Stimulated activated CD8-positive, alpha-beta memory T cell treated with anti-CD3 and anti-CD28 coated beads, Interleukin-2, amount 100 ng/mL, for 1 hour (primary cell): ENCODE measurements around the gene EIF4EBP3.
"Not testable (repeated sequence)": the region's sequence is repeated elsewhere in the genome, so short reads cannot be mapped to it uniquely, and the experiment has no call there.

Experiments used
- DNase-seq, 2 donors: peaks; one replicate each; pipeline ENCODE4 v3.0.0-alpha.2; 2020; ENCODE audit warnings: low read depth in 2 of 2

EIF4EBP3 gene

DNA sequence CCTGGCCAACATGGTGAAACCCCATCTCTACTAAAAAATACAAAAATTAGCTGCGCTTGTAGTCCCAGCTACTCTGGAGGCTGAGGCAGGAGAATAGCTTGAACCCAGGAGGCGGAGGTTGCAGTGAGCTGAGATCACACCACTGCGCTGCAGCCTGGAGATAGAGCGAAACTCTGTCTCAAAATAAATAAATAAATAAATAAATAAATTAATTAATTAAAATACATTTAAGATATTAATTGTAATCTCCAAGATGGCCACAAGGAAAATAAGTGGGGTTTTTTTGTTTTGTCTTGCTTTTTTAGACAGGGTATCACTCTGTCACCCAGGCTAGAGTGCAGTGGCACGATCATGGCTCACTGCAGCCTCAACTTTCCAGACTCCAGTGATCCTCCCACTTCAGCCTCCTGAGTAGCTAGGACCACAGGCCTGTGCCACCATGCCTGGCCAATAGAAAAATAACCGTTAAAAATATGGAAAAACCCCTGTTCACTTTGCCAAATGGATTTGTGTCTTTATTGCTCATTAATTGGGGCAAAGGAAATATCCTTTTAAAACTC is 31.8 kb downstream of the EIF4EBP3 start:
- not testable (repeated sequence) for DNase-seq

DNA sequence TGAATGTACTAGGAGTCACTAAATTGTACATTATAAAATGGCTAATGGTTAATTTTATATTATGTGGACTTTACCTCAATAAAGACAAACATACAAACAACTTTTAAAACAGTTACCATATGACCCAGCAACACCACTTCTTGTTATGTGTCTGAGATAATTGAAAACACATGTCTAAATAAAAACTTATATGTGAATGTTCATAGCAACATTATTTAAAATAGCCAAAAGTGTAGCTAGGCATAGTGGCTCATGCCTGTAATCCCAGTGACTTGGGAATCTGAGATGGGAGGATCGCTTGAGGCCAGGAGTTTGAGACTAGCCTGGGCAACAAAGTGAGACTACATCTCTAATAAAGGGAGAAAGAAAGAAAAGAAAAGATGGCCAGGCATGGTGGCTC is 40.0 kb downstream of the EIF4EBP3 start:
- no peak for DNase-seq

DNA sequence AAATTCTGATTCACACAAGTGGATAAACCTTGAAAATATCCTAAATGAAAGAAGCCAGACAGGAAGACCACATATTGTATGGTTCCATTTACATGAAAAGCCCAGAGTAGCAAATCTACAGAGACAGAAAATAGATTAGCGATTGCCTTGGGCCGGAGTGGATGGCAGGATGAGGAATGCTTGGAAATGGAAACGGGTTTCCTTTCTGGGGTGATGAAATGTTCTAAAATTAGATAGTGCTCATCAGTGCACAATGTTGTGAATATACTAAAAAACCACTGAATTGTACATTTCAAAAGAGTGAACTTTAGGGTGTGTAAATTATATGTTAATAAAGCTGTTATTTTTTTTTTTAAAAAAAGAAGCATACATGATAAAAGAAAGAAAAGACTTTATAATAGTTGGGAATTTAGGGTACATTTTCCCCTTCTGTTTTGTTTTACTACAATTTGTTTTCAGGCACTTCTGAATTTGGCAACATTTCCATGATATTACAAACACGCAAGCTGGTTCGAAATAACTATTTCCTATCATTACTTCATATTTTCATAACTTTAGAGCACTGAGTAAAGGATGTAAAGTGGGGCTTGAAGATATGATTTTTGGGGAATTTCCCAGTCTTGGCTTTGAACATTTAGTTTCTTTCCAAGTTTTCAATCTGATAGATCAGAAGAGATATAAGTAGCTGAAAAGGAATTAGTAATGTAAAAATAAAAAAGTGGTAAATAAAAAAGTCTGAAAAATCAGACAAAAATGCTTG is 41.0 kb downstream of the EIF4EBP3 start:
- DNase-seq = no peak

DNA sequence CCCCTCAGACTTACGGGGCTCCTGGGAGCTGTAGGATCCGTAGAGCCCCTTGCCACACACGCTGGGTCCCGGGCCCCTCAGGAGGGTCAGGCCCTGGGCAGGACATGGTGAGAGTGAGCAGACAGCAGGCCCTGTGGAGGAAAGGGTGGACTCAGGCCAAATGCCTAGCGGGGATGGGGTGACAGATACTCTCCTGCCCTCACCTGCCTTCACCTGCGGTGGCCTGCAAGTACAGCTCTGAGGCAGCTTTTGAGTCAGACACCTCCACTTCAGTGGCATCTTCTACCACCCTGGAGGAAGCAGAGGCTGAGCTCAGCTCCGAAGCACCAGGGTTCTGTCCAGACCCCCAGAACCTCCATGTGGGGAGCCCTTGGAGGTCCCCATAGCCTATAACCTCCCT is 43.4 kb downstream of the EIF4EBP3 start:
- DNase-seq = no peak

DNA sequence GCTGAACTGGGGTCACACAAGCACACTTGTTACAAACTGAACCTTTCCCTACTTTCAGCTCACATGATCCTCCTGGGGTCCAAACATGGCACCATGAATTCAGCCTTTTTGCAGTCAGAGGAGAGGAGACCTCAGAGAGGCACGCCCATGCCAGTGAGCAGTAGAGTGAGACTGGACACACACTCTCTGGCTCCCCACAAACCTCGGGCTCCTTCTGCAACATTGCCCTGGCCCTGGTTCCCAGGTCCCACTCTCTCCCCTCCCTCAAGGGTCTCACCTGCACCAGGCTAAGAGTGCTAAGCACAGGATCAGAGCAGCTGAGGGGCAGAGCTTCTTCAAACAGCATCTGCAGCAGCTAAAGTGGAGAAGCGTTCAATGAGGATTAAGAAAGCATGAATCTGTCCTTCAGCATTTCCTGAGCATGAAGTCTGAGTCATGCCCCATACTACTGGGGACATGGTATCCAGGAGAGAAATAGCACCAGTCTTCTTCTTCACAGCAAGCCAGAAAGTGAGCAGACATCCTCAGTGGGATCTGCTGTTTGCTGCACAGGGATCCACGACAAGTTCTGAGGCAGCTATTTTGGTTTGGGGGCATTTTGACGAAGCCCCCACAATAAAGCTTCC is 44.4 kb downstream of the EIF4EBP3 start:
- DNase-seq = no peak

DNA sequence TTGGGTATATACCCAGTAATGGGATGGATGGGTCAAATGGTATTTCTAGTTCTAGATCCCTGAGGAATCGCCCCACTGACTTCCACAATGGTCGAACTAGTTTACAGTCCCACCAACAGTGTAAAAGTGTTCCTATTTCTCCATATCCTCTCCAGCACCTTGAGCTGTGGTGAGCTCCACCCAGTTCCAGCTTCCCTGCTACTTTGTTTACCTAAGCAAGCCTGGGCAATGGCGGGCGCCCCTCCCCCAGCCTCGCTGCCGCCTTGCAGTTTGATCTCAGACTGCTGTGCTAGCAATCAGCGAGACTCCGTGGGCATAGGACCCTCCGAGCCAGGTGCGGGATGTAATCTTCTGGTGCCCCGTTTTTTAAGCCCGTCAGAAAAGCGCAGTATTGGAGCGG is 45.6 kb downstream of the EIF4EBP3 start:
- not testable (repeated sequence) for DNase-seq

DNA sequence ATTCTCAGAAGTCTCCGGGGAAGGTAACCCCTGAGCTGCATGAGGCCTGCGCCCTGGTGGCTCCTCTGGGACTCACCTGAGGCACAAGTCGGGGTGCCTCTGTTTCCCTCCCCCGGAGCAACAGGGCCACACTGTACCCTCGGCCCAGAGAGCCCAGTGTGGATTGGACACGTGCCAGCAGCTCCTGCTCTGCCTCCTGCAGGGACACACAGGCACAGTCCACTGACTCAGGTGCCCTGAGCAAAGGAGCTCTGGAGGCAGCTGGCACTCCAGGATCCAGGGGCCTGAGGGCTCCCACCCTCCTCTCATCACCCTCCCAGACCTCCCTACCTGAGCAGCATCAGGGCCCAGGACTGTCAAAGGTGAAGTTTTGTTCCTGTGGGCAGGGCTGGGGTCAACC is 46.7 kb downstream of the EIF4EBP3 start:
- no peak for DNase-seq

DNA sequence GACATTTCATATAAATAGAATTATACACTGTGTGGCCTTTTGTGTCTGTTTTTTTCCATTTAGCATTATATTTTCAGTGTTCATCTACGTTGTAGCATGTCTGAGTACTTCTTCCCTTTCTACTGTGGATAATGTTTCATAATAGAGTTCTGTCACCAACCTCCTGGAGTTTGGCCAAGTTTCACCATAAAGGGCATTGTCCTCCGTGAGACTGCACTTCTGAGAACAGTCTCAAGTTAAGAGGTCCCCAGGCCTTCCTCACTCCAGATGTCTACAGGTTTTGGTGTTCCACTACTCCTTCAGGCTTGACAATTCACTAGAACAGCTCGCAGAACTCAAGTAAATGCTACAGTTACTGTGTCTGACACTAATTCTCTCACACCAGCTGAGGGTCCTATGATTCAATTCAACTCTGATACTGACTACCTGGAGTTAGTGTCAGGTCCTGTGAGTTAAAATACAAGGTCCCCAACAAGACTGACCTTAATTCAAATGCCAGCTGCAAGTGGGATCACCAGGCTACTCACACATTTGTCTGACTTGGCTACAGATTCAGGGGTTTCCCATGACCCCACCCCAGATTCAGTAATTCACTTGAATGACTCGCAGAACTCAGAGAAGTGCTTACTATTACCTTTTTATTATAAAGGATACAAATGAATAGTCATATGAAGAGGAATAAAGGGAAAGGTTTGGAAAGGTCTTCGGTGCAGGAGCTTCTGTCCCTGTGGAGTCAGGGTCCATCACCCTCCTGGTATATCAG is 48.3 kb downstream of the EIF4EBP3 start:
- DNase-seq = no peak

DNA sequence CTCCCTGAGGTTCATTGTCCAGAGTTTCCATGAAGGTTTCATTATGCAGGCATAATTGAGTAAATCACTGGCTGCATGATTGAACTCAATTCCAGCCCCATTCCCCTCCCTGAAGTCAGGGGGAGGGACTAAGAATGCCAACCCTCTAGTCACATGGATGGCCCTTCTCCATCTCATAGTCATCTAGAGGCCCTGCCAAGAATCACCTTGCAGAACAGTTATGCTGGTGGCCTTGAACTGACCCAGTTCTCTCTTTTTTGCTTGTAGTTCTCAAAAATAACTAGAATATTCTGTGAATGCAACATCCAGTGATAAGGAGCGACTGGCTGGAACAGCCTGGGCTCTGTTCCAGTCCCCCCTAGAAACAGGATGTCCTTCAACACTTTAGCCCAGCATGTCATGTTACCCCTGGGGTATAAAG is 48.9 kb downstream of the EIF4EBP3 start:
- DNase-seq = no peak

DNA sequence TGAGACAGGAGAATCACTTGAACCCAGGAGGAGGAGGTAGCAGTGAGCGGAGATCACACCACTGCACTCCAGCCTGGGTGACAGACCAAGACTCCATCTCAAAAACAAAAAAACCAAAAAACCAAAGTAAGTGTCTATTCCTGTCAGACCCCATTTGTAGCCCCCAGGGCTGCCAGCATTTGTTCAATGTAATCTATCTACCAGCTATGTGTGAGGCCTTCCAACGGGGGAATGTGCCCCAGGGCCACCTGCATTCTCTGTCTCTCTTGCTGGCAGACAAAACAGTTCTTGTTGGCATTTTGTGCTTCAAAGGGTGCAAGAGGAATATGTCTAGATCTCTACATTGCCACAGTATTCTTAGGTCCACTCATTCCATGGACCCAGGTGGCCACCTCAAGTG is 51.4 kb downstream of the EIF4EBP3 start:
- DNase-seq = no peak
